ENCODE measurements around the gene PARD6B. TPM values are rescaled to one million over a fixed set of nuclear protein-coding genes. Genes with fewer than 3 reads are reported as not detected.
"Not testable (repeated sequence)": the region's sequence is repeated elsewhere in the genome, so short reads cannot be mapped to it uniquely, and the experiment has no call there.

Gene PARD6B
- total RNA-seq, 1 experiment from 2014 or later: 153 TPM

- H3K4me1 ChIP-seq: peaks cover 6% of the 10 kb centered on the region; the same call in 1 of the 2 replicates
- TF ChIP-seq CTCF (IDR thresholded peaks at IDR 0.05; ENCODE audit: insufficient read depth in 1 of 2, low read depth in 1 of 2, low read length in 1 of 2, severe bottlenecking in 1 of 2, unreplicated experiment in 1 of 2): no peak
- no peaks in the 10 kb centered on the region for H3K36me3 ChIP-seq (ENCODE audit: control insufficient read depth, insufficient read depth, low read length)
- ChIA-PET CTCF (interaction anchor here (1.4 kb wide), 1 partner anchor 13 kb away, joined by 4 read pairs; no protein-coding TSS in a partner anchor), POLR2A (no interaction called here)
- Mint-ChIP-seq H3K27ac (ENCODE audit: unreplicated experiment) (no peak overlapping the region), H3K9me3 (ENCODE audit: unreplicated experiment) (no peaks in the 10 kb centered on the region), H3K4me3 (ENCODE audit: unreplicated experiment) (no peak overlapping the region), H3K27me3 (ENCODE audit: insufficient read depth, unreplicated experiment) (no peaks in the 10 kb centered on the region), H3K4me1 (ENCODE audit: low read depth, unreplicated experiment) (peaks cover 4% of the 10 kb centered on the region), H3K36me3 (ENCODE audit: insufficient read depth, unreplicated experiment) (no peaks in the 10 kb centered on the region)
- no peaks in the 10 kb centered on the region for H3K27me3 ChIP-seq (replicated peaks; ENCODE audit: control insufficient read depth, insufficient read depth, low read length)
- BruUV-seq (replicated peaks): no TSS peak
- no peak for DNase-seq
- intact Hi-C loops (cut with micrococcal nuclease; ENCODE audit: unreplicated experiment): no loop called here
- no peak overlapping the region for H3K4me3 ChIP-seq (ENCODE audit: low read depth, low read length)
- no peaks in the 10 kb centered on the region for H3K9me3 ChIP-seq
Observed at GRCh38 chr20:50777373-50777772, 46.0 kb downstream of the PARD6B start.

GRCh38 chr20:50778994-50779393, 47.6 kb downstream of the PARD6B start:
- H3K4me3 Mint-ChIP-seq (ENCODE audit: unreplicated experiment); H3K9me3 ChIP-seq; H3K36me3 ChIP-seq (ENCODE audit: control insufficient read depth, insufficient read depth, low read length); BruUV-seq (replicated peaks); H3K4me3 ChIP-seq (ENCODE audit: low read depth, low read length); H3K36me3 Mint-ChIP-seq (ENCODE audit: insufficient read depth, unreplicated experiment); H3K9me3 Mint-ChIP-seq (ENCODE audit: unreplicated experiment); H3K4me1 Mint-ChIP-seq (ENCODE audit: low read depth, unreplicated experiment); H3K27me3 Mint-ChIP-seq (ENCODE audit: insufficient read depth, unreplicated experiment); H3K27ac Mint-ChIP-seq (ENCODE audit: unreplicated experiment); H3K27me3 ChIP-seq (replicated peaks; ENCODE audit: control insufficient read depth, insufficient read depth, low read length); H3K4me1 ChIP-seq; intact Hi-C loops (cut with micrococcal nuclease; ENCODE audit: unreplicated experiment): not testable (repeated sequence)
- peak in 1 of 2 experiments; percentile 27 for DNase-seq
- ChIA-PET CTCF (interaction anchor here (1.0 to 1.7 kb wide), 2 partner anchors 11 to 14 kb away, joined by 3 to 8 read pairs; no protein-coding TSS in a partner anchor), POLR2A (interaction anchor here (0.8 to 1.0 kb wide), 2 partner anchors 16 to 17 kb away, joined by 3 read pairs; no protein-coding TSS in a partner anchor)

GRCh38 chr20:50783390-50783789, 52.0 kb downstream of the PARD6B start:
- H3K9me3 ChIP-seq: no peaks in the 10 kb centered on the region
- intact Hi-C loops (cut with micrococcal nuclease; ENCODE audit: unreplicated experiment): loop anchor here (10.0 kb wide), 1 partner anchor 319 kb away; no protein-coding TSS in a partner anchor
- ChIA-PET POLR2A (no interaction called here), CTCF (interaction anchor here (0.6 to 1.7 kb wide), 3 partner anchors 11 to 94 kb away, joined by 3 to 4 read pairs (median 4); partner anchors contain the start of gene BCAS4)
- no peaks in the 10 kb centered on the region for H3K27me3 ChIP-seq (replicated peaks; ENCODE audit: control insufficient read depth, insufficient read depth, low read length)
- no peaks in the 10 kb centered on the region for H3K27me3 Mint-ChIP-seq (ENCODE audit: insufficient read depth, unreplicated experiment)
- no peaks in the 10 kb centered on the region; the same call in 1 of the 2 replicates for H3K36me3 ChIP-seq (ENCODE audit: control insufficient read depth, insufficient read depth, low read length)
- no peak overlapping the region for H3K4me3 ChIP-seq (ENCODE audit: low read depth, low read length)
- DNase-seq: no peak
- no peak overlapping the region for H3K27ac Mint-ChIP-seq (ENCODE audit: unreplicated experiment)
- H3K36me3 Mint-ChIP-seq (ENCODE audit: insufficient read depth, unreplicated experiment): no peaks in the 10 kb centered on the region
- no peak for TF ChIP-seq CTCF (IDR thresholded peaks at IDR 0.05; ENCODE audit: insufficient read depth in 1 of 2, low read depth in 1 of 2, low read length in 1 of 2, severe bottlenecking in 1 of 2, unreplicated experiment in 1 of 2)
- peaks cover 10% of the 10 kb centered on the region for H3K4me1 ChIP-seq
- BruUV-seq (replicated peaks): no TSS peak
- H3K4me1 Mint-ChIP-seq (ENCODE audit: low read depth, unreplicated experiment): peaks cover 24% of the 10 kb centered on the region
- no peak overlapping the region for H3K4me3 Mint-ChIP-seq (ENCODE audit: unreplicated experiment)
- H3K9me3 Mint-ChIP-seq (ENCODE audit: unreplicated experiment): no peaks in the 10 kb centered on the region
